ENCODE measurements around the gene VPS36. TPM values are rescaled to one million over a fixed set of nuclear protein-coding genes. Genes with fewer than 3 reads are reported as not detected.

Gene VPS36
- total and polyA plus RNA-seq, 2 of the 8 experiments (the other 6 are each of a cell fraction or from before 2014, with no cell fraction given), result 14.1 to 19.8 TPM

DNA sequence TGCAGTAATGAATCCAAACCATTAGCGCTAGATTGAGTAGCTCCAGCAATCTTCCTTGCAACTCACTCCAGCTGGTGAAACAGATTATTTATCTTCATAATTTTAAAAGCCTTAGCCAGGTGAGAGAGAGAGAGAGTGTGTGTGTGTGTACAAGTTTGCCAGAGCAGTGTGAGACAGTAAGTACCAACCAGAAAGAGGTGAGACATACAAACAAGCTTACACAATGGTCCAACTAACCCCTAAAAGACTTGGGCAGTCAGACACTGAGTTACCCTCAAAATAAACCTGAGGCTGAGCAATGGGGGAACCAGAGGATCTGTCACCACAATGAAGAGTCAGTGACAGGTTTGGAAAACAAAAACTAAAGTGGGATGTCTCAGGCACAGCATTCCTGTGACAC, 36.4 kb downstream of the VPS36 start:
- DNase-seq (ENCODE audit: low read depth in 1 of 2, low spot score in 2 of 2) (no peak), FAIRE-seq (no peak)
- no peaks in the 10 kb centered on the region for H4K20me1 ChIP-seq (replicated peaks in 1 of 2; ENCODE audit: control insufficient read depth in 1 of 2, insufficient read depth in 2 of 2, low read length in 2 of 2)
- no peaks in the 10 kb centered on the region for H3K27me3 ChIP-seq (replicated peaks in 1 of 4; ENCODE audit: control insufficient read depth in 3 of 4, extremely low read depth in 1 of 4, insufficient read depth in 3 of 4, low read length in 3 of 4)
- no peak overlapping the region for H2BK120ac ChIP-seq (replicated peaks; ENCODE audit: low read depth, low read length)
- no peak overlapping the region for H2AFZ ChIP-seq (ENCODE audit: low read length)
- no peak overlapping the region for H3K4ac ChIP-seq (replicated peaks; ENCODE audit: insufficient read length, low read depth, low read length)
- H3K4me1 ChIP-seq (replicated peaks in 1 of 4; ENCODE audit: control insufficient read depth in 3 of 4, insufficient read depth in 4 of 4, low read length in 3 of 4), result no peaks in the 10 kb centered on the region
- no peak overlapping the region for H3K23ac ChIP-seq (ENCODE audit: insufficient read length)
- POLR2A ChIA-PET (ENCODE audit: partially characterized antibody), result interaction anchor here (0.5 kb wide), 1 partner anchor 57 kb away, joined by 4 read pairs; no protein-coding TSS in a partner anchor
- no peak overlapping the region for H3K56ac ChIP-seq (replicated peaks; ENCODE audit: insufficient read length, low read depth, low read length)
- H3K79me2 ChIP-seq (ENCODE audit: control insufficient read depth in 1 of 2, insufficient read depth in 2 of 2, low read length in 2 of 2), result no peaks in the 10 kb centered on the region
- no peaks in the 10 kb centered on the region for H3K79me1 ChIP-seq (ENCODE audit: low read depth, low read length)
- H3K18ac ChIP-seq (ENCODE audit: extremely low read depth, low read length), result no peak overlapping the region
- no peak overlapping the region for H2BK20ac ChIP-seq (ENCODE audit: low read length)
- no peak overlapping the region for H3K9ac ChIP-seq (replicated peaks in 1 of 4; ENCODE audit: extremely low read depth in 1 of 4, low read depth in 3 of 4, low read length in 3 of 4)
- no peak overlapping the region for H3K4me2 ChIP-seq (ENCODE audit: insufficient read depth in 1 of 2, low read depth in 2 of 2, low read length in 2 of 2)
- no peak overlapping the region for H2BK15ac ChIP-seq (ENCODE audit: low read length)
- no peaks in the 10 kb centered on the region; the same call in 1 of the 2 replicates for H3K23me2 ChIP-seq (ENCODE audit: low read depth, low read length)
- CTCF ChIA-PET (ENCODE audit: partially characterized antibody), result no interaction called here
- H3K27ac ChIP-seq (ENCODE audit: low read depth, low read length), result no peak overlapping the region
- 93% methylated on average over 1 of the region's 1 CpG; no CpG with 5 or more reads in 1 of the 2 experiments for WGBS, 2 experiments (ENCODE audit: extremely low coverage in 1 of 2, insufficient coverage in 1 of 2, insufficient read length in 1 of 2, insufficient replicate concordance in 2 of 2, low coverage in 1 of 2, low lambda C conversion rate in 2 of 2, missing lambda C conversion rate in 1 of 2)
- H3K4me3 ChIP-seq (ENCODE audit: extremely low read depth in 1 of 4, insufficient read depth in 2 of 4, low read depth in 3 of 4, low read length in 4 of 4), result no peak overlapping the region
- H2AK5ac ChIP-seq (ENCODE audit: low read depth, low read length), result no peak overlapping the region
- H4K91ac ChIP-seq (replicated peaks; ENCODE audit: insufficient read length, low read length), result no peak overlapping the region
- no peak overlapping the region for H2BK12ac ChIP-seq (ENCODE audit: low read depth, low read length)
- H3K36me3 ChIP-seq (ENCODE audit: control insufficient read depth in 2 of 4, insufficient read depth in 4 of 4, low read length in 3 of 4), result peaks cover 0 to 15% (median 4%) of the 10 kb centered on the region in 4 experiments; a peak in 4 of 8 replicates
- H3K14ac ChIP-seq (ENCODE audit: insufficient read length), result no peak overlapping the region
- no peak overlapping the region for H4K5ac ChIP-seq (ENCODE audit: insufficient read length, low read depth, low read length)
- no peak overlapping the region for H4K8ac ChIP-seq (ENCODE audit: extremely low read depth, insufficient read depth, low read length)
- no peak overlapping the region for H2BK5ac ChIP-seq (ENCODE audit: low read depth, low read length)
- H3K9me3 ChIP-seq (ENCODE audit: insufficient read depth in 2 of 2, low read depth in 1 of 2, low read length in 1 of 2), result no peaks in the 10 kb centered on the region
- no peak for TF ChIP-seq ZNF274 (IDR thresholded peaks at IDR 0.05; ENCODE audit: borderline replicate concordance, extremely low read depth, low read length)
- TF ChIP-seq, protein P1, sequence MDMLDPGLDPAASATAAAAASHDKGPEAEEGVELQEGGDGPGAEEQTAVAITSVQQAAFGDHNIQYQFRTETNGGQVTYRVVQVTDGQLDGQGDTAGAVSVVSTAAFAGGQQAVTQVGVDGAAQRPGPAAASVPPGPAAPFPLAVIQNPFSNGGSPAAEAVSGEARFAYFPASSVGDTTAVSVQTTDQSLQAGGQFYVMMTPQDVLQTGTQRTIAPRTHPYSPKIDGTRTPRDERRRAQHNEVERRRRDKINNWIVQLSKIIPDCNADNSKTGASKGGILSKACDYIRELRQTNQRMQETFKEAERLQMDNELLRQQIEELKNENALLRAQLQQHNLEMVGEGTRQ (IDR thresholded peaks at IDR 0.05; ENCODE audit: low read length), result no peak
- TF ChIP-seq, protein P2, sequence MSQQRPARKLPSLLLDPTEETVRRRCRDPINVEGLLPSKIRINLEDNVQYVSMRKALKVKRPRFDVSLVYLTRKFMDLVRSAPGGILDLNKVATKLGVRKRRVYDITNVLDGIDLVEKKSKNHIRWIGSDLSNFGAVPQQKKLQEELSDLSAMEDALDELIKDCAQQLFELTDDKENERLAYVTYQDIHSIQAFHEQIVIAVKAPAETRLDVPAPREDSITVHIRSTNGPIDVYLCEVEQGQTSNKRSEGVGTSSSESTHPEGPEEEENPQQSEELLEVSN (IDR thresholded peaks at IDR 0.05), result no peak
- TF ChIP-seq YY1 (IDR thresholded peaks at IDR 0.05; ENCODE audit: low read depth, low read length), result no peak
- TF ChIP-seq TEAD4 (IDR thresholded peaks at IDR 0.05; ENCODE audit: low read depth, low read length), result no peak
- TF ChIP-seq SP2 (IDR thresholded peaks at IDR 0.05; ENCODE audit: low read length), result no peak
- no peak for TF ChIP-seq KDM4A (IDR thresholded peaks at IDR 0.05; ENCODE audit: low read depth, low read length, severe bottlenecking)
- no peak for TF ChIP-seq HDAC2 (IDR thresholded peaks at IDR 0.05; ENCODE audit: borderline replicate concordance in 1 of 2, low read depth in 2 of 2, low read length in 2 of 2)
- TF ChIP-seq EP300 (IDR thresholded peaks at IDR 0.05; ENCODE audit: borderline replicate concordance in 1 of 2, low read depth in 2 of 2, low read length in 2 of 2), result no peak

All from H1 (cell line).